GM21528 (cell line): ENCODE data around the gene OLFM1.

Source experiments
- ATAC-seq: cut with Tn5 transposase; IDR thresholded peaks from one replicate; pipeline ENCODE4 v1.9.1; 2021; ENCODE audit warnings: mild to moderate bottlenecking, moderate library complexity; ENCODE audit not compliant: unreplicated experiment, low FRiP score

OLFM1 gene

GRCh38 chr9:135075234-135076142 lies 12.0 kb upstream of the OLFM1 start:
- no peak for ATAC-seq

GRCh38 chr9:135076143-135076875 lies 11.2 kb upstream of the OLFM1 start:
- no peak for ATAC-seq

- no peak for ATAC-seq
These were observed 10.5 kb upstream of the OLFM1 start for GRCh38 chr9:135076876-135077430.

DNA sequence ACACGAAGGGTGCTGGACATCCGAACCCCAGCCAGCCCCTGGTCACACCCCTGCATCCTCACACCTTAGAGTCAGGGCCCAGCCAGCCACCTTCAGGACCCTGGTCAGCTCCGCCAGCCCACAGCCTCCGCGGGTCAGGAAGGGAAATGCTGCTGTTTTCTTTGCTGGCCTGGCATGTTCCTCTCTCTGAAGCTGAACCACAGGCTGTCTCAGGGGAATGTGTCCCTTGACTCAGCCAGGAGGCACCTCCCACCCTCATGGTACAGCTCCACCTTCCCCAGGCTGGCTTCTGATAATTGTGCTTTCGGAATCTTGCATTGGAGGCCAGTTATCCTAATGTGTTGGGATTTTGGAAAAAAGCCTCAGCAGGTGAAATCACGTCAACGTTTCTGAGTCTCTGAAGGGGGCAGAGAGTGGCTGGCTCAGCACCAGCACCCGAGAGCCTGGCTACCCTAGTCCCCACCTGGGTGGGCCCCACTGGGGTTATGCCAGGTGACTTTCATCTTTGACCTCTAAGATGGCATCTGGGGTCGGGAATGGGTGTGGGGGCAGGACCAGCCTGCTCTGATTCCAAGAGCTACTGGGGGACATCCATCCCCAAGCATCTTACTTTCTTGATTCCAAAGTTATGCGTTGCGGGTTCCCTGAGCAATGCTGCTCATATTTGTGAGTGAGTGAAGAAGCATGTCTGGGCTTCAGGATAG lies 9.8 kb upstream of the OLFM1 start:
- no peak for ATAC-seq

DNA sequence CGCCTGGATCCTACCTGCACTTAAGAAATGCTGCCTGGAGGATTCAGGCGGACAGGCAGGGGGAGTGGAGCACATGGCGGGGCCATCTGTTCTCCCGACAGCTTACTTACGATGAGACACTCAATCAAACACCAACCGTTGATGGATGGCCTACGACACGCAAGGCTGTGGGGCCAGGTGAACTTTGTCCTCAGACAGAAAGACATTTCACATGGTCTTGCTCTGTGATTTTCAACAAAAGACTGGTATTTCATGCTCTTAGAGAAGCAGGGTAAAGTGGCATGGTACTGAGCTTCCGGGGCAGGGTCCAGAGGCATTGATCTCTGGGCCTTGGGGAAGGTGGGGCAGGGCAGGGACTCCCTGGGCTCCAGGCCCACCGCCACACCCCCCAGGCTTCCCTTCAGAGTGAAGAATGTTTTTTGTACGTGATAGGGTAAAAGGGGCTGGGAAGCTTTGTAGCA lies 9.1 kb upstream of the OLFM1 start:
- ATAC-seq, result no peak

DNA sequence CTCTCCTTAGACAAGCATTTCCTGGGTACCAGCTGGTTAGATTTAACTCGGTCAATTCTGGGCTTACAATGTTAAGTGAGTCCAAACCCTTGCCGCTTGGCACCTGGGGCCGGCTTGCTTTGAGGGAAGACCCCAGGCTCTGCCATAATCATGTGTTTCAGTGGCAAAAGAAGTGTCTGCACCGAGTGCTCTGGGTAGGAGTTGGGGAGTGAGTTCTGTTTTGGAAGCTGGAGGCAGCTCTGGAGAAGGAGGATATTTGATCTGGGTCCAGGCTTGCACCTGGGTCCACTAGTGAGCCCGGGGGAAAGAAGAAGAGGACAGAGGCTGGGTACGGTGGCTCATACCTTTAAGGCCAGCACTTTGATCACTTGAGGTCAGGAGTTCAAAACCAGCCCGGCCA lies 8.4 kb upstream of the OLFM1 start:
- ATAC-seq, result no peak

DNA sequence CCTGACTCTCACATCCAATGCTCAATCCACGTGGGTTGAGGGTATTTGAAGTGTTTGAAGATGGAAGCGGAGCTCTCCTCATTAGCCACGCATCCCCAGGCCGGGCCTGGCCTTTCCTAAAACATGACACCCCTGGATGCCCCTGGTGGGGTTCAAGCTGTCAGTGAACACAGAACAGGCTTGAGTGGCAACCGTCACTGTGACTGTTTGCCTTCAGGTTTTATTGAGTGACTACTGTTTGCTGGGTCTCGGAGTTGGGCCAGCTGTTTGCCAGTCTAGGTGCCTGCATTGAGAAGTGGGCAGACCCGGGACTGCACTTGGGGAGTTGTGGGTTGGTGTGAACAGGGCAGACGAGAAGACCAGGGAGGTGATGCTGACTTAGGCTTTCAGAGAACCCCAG lies 7.8 kb upstream of the OLFM1 start:
- no peak for ATAC-seq

- no peak for ATAC-seq
These were observed 6.9 kb upstream of the OLFM1 start for GRCh38 chr9:135080286-135081263.

GRCh38 chr9:135081264-135081660 lies 6.2 kb upstream of the OLFM1 start:
- ATAC-seq, result no peak

GRCh38 chr9:135081731-135082130 lies 5.7 kb upstream of the OLFM1 start:
- ATAC-seq, result no peak

- no peak for ATAC-seq
These were observed 4.9 kb upstream of the OLFM1 start for GRCh38 chr9:135082536-135082935.

DNA sequence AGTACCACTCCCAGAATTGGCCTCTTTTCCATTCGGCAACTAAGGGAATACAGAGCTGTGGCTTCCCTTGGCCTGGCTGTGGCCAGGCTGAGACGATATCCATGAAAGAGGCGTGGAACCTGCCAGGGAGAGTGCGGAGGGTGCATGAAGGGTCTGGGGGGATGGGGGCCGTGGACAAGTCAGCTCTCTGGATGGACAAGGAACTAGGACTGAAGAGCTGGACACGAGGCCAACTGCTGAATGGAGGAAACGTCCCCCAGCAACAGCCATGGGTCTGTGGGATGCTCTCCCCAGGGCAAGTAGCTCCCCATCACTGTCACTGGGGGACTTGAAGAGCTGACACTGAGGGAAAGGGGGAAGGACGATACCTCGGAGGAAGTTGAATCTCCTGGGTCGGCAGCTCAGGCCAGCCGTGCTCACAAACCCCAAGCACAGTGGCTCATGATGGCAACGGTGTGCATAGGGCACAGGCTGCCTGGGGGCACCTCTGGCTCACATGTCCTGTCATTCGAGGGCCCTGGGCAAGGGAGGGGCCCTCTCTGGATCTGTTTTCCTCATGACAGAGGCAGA lies 4.1 kb upstream of the OLFM1 start:
- ATAC-seq, result no peak

DNA sequence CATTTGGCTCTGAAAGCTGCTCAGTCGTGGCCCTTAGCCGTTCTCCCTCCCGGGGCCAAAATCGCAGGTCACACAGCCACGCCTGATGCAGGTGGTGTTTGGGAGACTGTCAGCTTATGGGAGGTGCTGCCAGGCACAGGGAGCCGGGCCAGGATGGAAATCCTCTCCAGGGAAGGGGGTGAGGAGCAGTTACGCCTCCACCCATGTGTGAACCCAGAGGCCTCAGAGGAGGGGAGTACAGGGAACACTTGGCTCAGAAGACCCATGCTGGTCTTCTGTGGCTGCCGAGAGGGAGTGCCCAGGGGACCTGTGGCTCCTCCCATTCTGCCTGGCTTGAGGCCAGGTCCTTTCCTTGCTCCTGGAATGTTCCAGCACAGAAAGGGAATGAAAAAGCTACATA lies 3.6 kb upstream of the OLFM1 start:
- ATAC-seq, result no peak

DNA sequence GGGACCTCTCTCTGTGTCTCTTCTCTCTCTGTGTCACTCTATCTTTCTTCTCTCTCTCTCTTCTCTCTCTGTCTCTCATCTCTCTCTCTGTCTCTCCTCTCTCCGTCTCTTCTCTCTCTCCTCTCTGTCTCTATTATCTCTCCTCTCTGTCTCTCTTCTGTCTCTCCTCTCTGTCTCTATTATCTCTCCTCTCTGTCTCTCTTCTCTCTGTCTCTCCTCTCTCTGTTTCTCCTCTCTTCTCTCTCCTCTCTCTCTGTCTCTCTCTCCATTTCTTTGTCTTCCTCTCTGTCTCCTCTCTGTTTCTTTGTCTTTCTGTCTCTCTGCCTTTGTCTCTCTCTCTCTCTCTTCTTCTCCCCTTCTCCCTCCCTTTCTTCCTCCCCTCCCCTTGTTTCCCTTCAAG lies 3.2 kb upstream of the OLFM1 start:
- ATAC-seq, result no peak

DNA sequence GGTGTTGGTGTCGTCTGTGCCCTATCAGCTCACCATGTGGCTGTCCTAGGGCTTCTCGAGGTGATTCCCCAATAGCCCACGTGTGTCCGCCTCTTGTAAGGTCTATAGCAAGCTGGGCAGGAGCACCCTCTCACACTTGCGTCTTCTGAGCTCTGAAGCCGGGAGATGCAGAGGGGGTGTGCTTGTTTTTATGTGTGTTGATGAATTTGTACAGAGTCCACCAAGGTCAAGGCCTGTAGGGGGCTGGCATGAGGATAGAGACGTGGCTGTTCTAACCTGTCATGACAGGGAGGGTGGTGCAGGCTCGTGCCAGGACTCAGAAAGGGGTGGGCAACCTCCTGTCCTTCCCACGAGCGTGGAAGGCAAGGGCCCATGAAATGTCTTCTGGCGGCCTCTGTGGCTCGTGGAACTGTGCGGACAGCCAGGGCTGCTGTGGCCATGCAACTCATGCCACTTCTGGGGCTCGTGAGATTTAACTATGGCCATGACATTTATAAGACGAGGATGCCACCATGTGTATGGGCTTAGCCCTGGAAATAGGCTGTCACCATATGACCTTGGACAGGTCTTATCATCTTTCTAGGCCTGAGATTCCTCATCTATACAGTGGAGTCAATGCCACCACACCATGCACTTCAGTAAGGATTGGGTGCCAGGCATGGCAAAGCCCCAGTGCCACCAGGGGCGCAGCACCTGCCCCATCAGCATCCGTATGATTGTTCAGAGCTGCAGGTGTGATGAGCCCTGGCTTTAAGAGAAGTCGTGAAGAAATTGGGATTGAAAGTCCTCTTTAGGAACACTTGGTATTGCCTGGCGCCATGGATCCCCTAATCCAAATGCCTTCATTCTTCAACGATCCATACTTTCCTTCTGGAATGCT lies 2.3 kb upstream of the OLFM1 start:
- ATAC-seq, result no peak

DNA sequence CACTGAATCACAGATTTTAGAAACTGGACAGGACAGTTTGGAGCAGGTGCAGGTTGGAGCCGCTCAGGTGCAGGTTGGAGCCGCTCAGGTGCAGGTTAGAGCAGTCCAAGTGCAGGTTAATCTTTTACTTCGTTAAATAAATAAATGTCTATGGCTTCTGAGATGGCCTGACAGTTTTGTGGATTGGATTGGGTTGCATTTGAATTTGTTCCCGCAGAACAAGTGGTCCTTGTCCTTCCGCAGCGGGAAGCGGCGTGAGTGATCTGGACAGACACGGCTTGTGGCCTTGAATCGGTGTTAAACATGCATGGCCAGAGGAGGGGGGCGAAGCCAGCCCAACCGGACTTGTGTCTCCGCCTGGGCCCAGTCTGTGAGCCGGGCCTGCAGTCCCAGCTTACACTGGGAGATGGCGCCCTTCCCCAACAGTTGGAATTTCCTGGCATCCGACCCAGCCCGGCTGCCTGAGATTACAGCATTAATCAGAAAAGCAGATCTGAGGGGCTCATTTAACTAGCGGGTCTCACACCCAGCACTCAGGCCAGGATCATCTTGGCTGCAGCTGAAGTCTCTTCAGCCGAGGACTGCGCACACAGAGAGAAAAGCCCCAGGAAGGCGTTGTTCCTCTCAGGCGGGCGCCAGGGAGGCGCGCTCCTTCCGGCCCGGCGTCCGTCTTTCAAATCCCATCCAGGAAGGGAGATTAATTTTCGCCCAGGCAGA lies 1.5 kb upstream of the OLFM1 start:
- no peak for ATAC-seq

- no peak for ATAC-seq
These were observed 625 bp upstream of the OLFM1 start for GRCh38 chr9:135086597-135087488.
